SK-N-SH (cell line): Measurements from ENCODE around the gene ZNF69.

Experiments used
- EZH2phosphoT487 ChIP-seq: fragments of 200-600 bp; sonication (generic); IDR thresholded peaks from 2 replicates; pipeline ENCODE4 v1.6.1; 2017; ENCODE audit warnings: low read depth, mixed run types, mild to moderate bottlenecking, antibody characterized with exemption, moderate library complexity, borderline replicate concordance
- FOXM1 ChIP-seq: IDR thresholded peaks from 2 replicates; pipeline ENCODE4 v1.4.0; 2012; ENCODE audit warnings: low read depth, mild to moderate bottlenecking
- TF ChIP-seq, protein P1 (sequence below): IDR thresholded peaks from 2 replicates; pipeline ENCODE4 v1.4.0; 2012; ENCODE audit warnings: low read depth, borderline replicate concordance
- TF ChIP-seq, protein P2 (sequence below): fragments of 200-600 bp; sonication (generic); IDR thresholded peaks from 2 replicates; pipeline ENCODE4 v1.6.1; 2017; ENCODE audit warnings: antibody characterized with exemption, mild to moderate bottlenecking, moderate library complexity
- TF ChIP-seq, protein P3 (sequence below): IDR thresholded peaks from 2 replicates; pipeline ENCODE4 v1.6.1; 2012; ENCODE audit warnings: mild to moderate bottlenecking, low read depth, low read length, moderate library complexity

DNA sequence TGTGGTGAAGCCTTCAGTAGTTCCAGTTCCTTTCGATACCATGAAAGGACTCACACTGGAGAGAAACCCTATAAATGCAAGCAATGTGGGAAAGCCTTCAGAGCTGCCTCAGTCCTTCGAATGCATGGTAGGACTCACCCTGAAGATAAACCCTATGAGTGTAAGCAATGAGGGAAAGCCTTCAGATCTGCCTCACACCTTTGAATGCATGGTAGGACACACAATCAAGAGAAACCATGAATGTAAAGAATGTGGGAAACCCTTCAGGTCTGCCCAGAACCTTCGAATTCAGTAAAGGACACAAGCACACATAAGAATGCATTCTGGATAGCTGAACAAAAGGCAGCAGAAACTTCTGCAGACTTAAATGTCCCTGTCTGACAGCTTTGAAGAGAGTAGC is 18.3 kb downstream of the ZNF69 start:
- TF ChIP-seq, protein P1, sequence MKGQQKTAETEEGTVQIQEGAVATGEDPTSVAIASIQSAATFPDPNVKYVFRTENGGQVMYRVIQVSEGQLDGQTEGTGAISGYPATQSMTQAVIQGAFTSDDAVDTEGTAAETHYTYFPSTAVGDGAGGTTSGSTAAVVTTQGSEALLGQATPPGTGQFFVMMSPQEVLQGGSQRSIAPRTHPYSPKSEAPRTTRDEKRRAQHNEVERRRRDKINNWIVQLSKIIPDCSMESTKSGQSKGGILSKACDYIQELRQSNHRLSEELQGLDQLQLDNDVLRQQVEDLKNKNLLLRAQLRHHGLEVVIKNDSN: no peak
- no peak for TF ChIP-seq EZH2phosphoT487
- TF ChIP-seq, protein P2, sequence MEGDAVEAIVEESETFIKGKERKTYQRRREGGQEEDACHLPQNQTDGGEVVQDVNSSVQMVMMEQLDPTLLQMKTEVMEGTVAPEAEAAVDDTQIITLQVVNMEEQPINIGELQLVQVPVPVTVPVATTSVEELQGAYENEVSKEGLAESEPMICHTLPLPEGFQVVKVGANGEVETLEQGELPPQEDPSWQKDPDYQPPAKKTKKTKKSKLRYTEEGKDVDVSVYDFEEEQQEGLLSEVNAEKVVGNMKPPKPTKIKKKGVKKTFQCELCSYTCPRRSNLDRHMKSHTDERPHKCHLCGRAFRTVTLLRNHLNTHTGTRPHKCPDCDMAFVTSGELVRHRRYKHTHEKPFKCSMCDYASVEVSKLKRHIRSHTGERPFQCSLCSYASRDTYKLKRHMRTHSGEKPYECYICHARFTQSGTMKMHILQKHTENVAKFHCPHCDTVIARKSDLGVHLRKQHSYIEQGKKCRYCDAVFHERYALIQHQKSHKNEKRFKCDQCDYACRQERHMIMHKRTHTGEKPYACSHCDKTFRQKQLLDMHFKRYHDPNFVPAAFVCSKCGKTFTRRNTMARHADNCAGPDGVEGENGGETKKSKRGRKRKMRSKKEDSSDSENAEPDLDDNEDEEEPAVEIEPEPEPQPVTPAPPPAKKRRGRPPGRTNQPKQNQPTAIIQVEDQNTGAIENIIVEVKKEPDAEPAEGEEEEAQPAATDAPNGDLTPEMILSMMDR: no peak
- TF ChIP-seq, protein P3, sequence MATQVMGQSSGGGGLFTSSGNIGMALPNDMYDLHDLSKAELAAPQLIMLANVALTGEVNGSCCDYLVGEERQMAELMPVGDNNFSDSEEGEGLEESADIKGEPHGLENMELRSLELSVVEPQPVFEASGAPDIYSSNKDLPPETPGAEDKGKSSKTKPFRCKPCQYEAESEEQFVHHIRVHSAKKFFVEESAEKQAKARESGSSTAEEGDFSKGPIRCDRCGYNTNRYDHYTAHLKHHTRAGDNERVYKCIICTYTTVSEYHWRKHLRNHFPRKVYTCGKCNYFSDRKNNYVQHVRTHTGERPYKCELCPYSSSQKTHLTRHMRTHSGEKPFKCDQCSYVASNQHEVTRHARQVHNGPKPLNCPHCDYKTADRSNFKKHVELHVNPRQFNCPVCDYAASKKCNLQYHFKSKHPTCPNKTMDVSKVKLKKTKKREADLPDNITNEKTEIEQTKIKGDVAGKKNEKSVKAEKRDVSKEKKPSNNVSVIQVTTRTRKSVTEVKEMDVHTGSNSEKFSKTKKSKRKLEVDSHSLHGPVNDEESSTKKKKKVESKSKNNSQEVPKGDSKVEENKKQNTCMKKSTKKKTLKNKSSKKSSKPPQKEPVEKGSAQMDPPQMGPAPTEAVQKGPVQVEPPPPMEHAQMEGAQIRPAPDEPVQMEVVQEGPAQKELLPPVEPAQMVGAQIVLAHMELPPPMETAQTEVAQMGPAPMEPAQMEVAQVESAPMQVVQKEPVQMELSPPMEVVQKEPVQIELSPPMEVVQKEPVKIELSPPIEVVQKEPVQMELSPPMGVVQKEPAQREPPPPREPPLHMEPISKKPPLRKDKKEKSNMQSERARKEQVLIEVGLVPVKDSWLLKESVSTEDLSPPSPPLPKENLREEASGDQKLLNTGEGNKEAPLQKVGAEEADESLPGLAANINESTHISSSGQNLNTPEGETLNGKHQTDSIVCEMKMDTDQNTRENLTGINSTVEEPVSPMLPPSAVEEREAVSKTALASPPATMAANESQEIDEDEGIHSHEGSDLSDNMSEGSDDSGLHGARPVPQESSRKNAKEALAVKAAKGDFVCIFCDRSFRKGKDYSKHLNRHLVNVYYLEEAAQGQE: no peak
- no peak for TF ChIP-seq FOXM1
